GM18520 (cell line): ENCODE results near the gene CELSR2.
"Not testable (repeated sequence)": the region's sequence is repeated elsewhere in the genome, so short reads cannot be mapped to it uniquely, and the experiment has no call there.

Experiments
- ATAC-seq: cut with Tn5 transposase; IDR thresholded peaks from one replicate; pipeline ENCODE4 v1.9.1; 2021; ENCODE audit not compliant: unreplicated experiment

Gene CELSR2

DNA sequence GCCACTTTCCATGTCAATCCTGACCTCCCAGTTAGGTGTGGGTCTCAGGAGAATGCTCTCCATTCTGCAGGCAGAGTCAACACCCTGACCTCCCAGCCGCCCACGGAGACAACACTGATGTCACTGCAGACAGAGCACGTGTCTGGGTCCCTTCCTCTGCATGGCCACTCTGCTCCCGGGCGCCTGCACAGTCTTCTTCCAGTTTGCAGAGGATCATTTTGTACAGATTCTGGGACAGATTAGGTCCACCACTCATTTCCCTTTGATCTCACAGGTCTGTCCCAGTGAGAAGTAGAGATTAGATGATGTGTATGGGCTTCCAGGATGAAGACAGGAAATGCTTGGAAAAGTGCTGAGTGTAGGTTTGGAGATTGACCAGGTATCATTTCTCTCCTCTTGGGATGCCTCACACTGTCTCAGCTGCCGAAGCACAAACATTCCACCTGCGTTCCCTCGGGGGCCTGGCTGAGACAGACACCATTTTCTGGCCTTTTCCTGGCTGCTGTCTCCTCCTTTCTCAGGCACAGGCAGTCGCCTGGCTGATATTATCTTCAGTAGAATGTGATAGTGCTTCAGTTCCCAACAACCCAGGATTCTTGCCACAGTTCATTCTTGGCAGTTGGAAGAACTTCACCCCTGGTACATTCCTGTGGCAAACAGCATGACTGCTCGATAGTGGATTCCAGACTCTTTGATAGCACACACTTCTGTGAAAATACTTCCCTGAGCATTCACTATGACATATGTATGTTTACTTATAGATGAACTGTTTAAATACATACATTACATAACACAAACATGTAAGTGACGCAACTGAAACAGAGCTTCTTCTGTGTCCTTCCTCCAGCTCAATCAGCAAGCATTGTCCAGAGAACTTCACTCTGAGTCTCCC is 49.6 kb downstream of the CELSR2 start:
- ATAC-seq, result no peak

DNA sequence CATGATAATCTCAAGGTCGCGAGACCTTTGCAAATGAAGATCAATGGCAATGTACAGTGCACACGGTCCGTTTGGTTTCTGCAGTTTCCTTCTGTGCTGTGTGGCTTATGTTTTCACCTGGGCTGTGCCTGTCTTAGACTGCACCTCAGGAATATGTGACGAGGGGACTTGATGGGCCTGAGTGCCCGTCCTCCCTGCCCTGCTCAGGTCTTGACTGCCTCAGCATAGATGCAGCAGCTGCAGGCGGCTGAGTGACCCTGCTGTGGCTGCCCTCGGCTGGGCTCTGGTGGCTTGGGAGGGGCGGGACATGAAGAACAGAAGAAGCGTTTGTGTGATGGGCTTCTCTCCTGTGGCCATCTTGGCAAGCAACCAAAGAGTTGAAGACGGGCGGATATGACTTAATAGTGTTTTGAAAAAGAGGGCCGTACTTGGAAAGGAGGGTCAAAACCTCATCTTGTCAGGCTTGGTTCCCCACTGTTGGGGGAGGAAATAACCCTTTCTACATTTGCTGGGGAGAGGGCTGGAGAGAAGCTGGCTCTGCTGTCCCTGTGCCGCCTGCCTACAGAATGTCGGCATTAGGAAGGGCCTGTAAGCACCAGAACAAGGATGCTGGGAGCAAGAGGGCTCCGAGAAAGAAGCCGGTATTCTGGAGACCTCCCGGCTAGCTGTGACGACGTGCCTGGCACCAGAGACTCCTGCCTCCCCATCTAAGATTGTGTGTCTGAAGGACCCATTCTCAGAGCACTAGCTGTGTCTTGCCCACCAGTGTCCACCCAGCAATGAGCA is 50.4 kb downstream of the CELSR2 start:
- no peak for ATAC-seq

DNA sequence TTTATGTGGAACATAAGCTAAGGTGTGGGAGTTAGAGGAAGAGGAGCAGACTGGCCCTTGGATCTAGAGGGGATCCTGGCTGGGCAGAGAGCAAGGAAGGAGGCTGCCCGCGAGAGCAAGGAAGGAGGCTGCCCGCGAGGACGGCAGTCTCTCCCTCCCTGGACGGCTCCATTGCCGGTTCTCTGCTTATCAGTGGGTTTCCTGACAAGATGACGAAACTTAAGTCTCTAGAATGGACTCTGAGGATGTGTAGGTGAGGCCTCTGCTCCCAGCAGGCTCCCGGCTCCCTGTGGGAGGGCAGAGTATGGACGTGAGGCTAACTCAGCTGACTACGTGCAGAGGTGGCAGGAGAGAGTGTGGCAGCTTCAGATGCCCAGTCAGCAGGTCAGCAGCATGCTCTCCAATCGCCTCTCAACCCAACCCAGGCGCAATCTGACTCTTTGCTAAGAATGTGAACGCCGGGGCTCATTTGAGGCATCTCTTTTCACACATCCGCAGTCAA is 51.4 kb downstream of the CELSR2 start:
- no peak for ATAC-seq

DNA sequence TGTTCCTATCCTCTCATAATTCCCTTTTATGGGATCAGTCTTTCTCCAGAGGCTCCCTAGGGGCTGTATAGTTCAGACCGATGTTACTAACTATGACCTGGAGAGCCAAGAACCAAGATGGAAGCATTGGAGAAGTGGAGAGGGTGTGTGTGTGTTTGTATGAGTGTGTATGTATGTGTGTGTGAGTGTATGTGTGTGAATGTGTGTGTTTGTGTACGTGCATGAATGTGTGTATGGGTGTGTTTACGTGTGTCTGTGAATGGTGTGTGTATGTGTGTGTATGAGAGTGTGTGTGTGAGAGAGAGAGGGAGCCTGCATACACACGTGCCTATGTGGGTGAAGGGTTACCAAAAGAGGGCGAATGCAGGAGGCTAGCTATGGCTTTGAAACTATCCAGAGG is 52.5 kb downstream of the CELSR2 start:
- ATAC-seq, result no peak

DNA sequence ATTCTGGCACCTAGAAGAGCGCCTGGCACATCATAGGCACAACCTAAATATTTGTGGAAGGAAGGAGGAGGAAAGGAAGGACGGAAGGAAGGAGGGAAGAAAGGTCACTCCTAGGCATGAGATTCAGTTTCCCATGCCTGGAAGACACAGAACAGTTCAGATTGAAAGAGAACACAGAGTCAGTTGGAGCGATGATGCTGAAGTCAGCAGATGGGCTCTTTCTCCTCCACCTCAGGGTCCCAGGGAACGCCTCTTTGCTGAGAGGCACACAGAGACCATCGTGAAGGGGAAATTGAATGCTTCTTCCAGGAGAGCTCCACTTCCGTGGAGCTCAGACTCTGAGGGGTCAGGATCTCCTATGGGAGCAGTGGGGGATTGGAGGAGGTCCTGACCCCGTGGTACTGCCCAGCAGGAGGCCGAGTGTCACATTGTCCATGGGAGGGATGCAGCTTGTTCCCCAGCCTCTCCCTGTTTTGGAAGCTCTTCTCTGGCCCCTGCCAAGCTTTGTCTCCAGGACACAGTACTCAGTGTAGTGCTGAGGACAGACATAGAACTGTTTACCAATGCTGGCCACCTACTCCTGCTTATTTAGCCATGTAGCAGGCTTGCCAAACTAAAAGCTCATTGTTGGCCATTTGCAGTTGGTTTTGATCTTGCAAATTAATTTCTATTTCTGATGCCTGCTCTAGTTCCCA is 55.0 kb downstream of the CELSR2 start:
- ATAC-seq, result no peak

DNA sequence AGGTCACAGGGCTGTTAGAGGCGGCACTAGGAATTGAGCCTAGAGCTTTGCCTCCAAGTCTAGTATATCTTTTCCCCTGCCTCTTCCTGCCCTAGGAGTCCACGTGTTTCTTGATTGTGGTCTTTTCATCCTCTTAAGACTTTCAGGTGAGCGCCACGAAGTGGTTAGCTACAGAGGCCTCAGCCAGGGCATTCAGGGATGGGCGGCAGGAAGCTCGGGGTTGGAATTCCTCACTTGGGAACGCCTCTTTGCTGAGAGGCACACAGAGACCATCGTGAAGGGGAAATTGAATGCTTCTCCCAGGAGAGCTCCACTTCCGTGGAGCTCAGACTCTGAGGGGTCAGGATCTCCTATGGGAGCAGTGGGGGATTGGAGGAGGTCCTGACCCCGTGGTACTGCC is 56.7 kb downstream of the CELSR2 start:
- not testable (repeated sequence) for ATAC-seq

DNA sequence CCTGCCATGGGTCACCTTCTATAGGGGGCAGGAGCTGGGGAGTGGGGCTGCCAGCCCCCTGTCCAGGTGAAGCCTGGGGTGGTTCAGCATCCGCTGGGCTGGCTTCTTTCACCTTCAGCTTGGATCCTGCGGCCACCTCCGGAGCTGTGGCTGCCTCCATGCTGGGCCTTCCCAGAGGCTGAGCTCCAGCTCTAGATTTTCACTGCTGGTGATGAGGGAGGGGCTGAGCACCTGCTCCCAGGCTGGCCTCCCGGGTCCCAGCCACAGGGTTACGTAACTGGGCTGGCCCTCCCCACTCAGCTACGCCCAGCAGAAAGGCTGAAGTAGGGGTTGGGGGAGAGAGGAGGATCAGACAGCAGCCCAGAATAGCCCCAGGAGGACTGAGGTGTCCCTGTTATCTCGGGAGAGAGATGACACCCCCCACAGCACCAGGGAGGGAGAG is 57.5 kb downstream of the CELSR2 start, which contains the start of gene MYBPHL:
MYBPHL (minus strand) TSS at position 180 of the 442 bp plus-strand sequence; CDS start at position 160, 20 bp downstream.
- no peak for ATAC-seq

DNA sequence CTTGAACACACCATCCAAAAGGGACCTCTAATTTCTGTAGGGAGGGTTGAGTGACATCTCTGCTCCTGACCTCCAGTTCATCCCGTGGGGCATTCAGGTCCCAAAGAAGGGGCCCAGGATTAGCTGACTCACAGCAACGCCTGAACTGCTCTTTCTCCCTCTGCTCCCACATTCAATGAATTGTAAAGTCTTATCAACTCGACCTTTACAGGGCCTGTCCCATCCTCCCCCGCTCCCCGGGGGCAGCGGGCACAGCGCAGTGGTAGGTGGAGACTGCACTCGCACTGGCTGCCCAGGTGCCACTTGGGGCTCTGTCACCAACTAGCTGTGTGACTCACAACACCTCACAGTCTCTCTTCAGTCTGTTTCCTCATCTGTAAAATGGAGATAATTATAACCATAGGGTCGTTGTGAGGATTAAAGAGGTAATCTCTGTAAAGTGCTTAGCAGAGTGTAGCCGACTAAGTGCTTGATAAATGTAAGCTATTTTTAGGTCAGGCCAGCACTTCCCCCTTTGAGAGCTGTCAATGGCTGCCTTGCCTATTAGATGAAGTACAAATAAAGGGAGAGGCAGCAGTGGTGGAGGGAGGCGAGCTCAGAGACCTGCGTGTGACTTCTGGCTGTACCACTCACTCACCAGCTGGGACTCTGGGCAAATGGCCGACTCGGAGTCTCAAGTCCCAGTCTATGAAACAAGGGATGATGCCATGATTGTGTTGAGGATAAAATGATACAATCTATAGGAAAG is 58.1 kb downstream of the CELSR2 start:
- ATAC-seq, result no peak

DNA sequence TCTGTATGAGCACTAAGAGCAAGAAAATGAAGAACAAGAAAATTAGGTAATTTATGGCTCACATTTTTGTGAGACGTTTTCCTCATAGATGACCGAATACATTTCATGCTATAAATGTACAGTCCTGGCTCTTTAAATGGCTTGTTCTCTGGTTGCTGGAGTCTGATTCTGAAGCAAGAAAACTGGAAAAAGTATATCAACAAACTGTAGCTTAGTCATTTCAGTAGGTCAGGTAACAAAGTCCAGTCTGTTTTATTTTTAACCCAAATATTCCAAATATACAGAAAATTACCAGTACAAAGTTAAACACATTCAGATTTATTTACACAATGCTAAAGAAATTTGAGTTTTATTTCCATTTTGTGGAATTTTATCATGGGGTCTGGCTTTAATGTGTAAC is 60.0 kb downstream of the CELSR2 start:
- no peak for ATAC-seq

DNA sequence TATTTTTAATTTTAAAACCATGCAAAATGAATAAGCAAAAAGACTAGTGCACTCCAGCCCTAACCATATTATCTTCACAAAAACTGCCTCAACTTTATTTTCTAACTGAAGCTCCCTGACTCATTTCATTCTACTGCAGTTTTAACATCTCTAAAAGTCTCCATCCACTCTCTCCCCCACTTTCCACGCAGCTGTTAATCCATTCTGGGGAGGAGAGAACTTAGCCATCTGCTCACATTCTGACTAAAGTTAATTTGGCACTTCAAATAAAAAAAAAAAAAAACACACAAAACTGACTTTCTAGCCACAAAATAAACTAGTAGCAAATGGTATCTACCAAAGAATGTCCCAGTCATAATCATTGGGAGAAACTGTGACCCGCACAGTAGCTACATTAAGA is 62.9 kb downstream of the CELSR2 start:
- no peak for ATAC-seq

DNA sequence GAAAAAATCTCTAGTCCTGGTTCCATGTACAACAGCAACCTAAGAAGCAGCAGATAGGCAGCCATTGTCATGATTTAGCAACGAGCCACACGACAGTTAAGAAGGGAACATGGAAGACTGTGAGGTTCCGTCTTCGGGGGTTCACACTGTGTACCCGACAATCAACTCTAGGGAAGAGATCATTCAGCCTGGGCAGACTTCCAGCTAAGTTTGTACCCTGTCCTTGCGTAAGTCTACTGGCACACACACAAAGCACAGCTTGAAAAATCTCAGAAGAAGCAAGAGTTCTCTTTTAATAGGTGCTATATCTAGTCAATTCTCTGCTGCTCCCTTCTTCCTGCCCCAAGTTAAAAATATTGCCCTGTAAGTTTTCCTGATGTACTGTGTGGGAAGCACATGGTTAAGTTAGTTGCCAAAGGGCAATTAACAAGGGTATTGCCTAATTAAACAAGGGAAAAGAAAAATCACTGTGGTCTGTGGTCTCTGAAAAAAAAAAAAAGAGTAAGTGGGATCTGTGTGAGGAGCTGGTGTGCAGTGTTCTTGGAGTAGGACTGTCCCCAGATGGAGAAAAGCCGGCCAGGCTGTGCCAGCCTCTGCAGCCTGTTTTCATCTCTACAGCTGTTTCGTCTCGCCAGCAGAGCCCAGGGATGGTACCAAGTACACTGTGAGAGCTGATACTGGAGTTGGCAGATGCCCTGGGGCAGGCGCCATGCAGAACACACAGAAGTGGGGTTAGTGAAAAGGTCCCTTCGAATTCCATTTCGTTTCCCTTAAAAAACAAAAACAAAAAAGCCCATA is 63.8 kb downstream of the CELSR2 start:
- no peak for ATAC-seq

DNA sequence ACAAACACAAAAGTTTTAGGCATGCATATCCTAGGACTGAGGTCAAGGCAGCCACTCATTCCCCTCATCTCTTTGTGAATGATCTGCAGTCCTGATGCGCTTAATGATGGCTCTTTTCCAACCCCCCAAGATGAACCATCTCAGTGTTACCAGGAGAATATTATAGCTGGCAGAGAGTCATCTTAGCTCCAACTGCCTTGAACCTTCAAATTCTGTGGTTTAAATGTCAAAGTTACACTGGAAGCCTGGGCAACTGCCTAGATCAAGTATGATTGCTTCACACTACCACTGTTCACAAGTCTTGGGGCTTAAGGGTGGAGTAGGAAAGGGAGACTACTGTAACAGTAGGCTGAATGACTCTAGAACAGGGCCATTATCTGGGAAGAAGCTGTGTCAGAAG is 65.5 kb downstream of the CELSR2 start:
- ATAC-seq, result no peak

DNA sequence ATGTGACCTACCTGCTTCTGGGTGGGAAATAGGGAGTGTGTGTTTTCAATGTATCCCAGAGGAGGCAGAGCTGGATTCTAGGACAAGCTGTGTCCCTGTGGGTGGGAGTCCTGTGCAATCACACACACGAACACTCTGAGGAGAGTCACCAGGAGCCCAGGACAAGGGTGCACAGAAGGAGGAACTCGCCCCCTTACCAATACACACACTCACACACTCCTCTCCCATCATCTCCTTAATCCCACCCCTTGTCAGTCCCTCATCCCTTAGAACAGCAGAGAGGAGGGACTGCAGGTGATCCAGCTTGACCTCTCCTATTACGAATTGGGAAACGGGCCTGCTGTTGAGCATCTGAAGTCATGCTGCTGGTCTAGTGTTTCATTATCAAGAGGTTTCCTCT is 65.9 kb downstream of the CELSR2 start:
- no peak for ATAC-seq

DNA sequence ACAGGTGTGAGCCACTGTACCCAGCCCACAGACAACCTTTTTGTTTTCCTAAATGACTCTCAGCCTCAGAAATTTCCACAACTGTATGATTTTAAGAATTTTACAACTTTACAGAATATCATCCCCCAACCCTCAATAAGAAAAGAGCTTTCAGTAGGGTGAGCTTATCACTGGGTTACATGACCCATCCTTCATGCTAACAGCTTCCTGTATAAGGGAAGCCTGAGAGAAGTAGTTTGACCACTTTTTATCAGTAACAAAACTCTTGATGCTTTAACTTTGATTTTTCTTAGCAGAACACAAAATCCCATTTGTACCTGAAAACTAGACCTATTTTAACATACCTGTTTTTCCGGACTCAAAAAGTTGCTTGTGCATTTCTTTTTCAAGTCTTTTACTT is 67.2 kb downstream of the CELSR2 start:
- ATAC-seq, result no peak

DNA sequence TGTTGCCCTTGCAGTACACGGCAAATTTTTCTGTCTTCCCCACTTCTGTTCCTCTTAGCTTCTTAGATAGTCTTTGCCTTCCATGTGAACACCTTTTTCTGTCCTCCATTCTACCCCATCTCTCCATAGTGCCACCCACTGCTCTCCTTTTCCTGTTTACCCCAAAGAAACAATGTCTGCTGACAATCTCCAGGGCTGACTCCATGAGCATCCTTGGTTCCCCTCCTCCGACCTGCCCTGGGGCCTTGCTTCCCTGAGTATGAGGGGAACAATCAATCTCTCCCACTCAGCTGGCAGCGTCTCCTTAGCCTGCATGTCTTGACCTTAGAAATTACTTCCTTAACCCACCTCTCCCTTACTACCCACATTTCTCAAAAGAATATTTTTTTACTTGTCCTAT is 69.8 kb downstream of the CELSR2 start:
- ATAC-seq, result no peak

DNA sequence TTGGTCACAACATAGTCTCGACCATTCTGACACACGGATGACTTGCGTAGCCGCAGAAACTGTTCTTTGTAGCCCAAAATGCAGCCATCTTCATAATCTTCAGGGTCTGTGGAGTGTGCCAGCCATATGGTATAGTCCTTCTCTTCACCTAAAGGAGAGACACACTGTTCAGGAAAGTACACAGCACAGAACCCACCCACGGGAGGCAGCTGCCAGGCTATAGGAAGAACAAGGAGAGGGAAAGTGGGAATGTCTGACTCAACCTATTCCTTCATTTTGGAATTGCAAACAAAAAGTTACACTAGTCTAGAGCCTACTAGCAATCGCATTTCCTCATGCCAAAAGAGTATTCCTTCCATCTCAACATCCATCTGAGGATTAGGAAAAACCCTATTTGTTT is 73.6 kb downstream of the CELSR2 start:
- ATAC-seq, result no peak
